HEK293 (cell line): Measurements from ENCODE around the gene VPS4A.

ENCODE experiments used
- EGR2 ChIP-seq: fragments of 450-650 bp; formaldehyde crosslinking; IDR thresholded peaks from 2 replicates; pipeline ENCODE4 v1.5.1; 2016; ENCODE audit warnings: low read depth, missing biosample characterization, missing genetic modification characterization
- MZF1 ChIP-seq: fragments of 450-650 bp; formaldehyde crosslinking; IDR thresholded peaks from 2 replicates; pipeline ENCODE4 v1.5.1; 2017; ENCODE audit warnings: missing biosample characterization, missing genetic modification characterization, borderline replicate concordance
- REST ChIP-seq: fragments of 450-650 bp; formaldehyde crosslinking; IDR thresholded peaks from 2 replicates; pipeline ENCODE4 v1.5.1; 2016; ENCODE audit warnings: missing biosample characterization, missing genetic modification characterization
- ZNF121 ChIP-seq: fragments of 450-650 bp; formaldehyde crosslinking; IDR thresholded peaks from 2 replicates; pipeline ENCODE4 v1.5.1; 2016; ENCODE audit warnings: missing biosample characterization, missing genetic modification characterization
- ZNF132 ChIP-seq: fragments of 450-650 bp; formaldehyde crosslinking; IDR thresholded peaks from 2 replicates; pipeline ENCODE4 v1.5.1; 2017; ENCODE audit warnings: missing biosample characterization, missing genetic modification characterization, borderline replicate concordance
- ZNF248 ChIP-seq: fragments of 450-650 bp; formaldehyde crosslinking; IDR thresholded peaks from 2 replicates; pipeline ENCODE4 v1.5.1; 2017; ENCODE audit warnings: missing biosample characterization, missing genetic modification characterization
- TF ChIP-seq, protein P1 (sequence below): fragments of 450-650 bp; formaldehyde crosslinking; IDR thresholded peaks from 2 replicates; pipeline ENCODE4 v1.5.1; 2016; ENCODE audit warnings: missing biosample characterization, missing genetic modification characterization
- TF ChIP-seq, protein P2 (sequence below): sonication (generic); formaldehyde crosslinking; IDR thresholded peaks from 2 replicates; pipeline ENCODE4 v1.8.1; 2022; ENCODE audit warnings: mild to moderate bottlenecking, moderate library complexity, missing genetic modification reagents
- TF ChIP-seq, protein P3 (sequence below): fragments of 450-650 bp; IDR thresholded peaks from 2 replicates; pipeline ENCODE4 v1.5.1; 2018; ENCODE audit warnings: missing biosample characterization, missing genetic modification characterization

GRCh38 chr16:69327585-69328310, 16.6 kb downstream of the VPS4A start:
- TF ChIP-seq EGR2 (tag by site-specific recombination) (no peak), MZF1 (no peak), ZNF121 (tag by site-specific recombination) (peak; percentile 93), ZNF132 (no peak), ZNF248 (tag by site-specific recombination) (no peak), REST (no peak)
- TF ChIP-seq, protein P1, sequence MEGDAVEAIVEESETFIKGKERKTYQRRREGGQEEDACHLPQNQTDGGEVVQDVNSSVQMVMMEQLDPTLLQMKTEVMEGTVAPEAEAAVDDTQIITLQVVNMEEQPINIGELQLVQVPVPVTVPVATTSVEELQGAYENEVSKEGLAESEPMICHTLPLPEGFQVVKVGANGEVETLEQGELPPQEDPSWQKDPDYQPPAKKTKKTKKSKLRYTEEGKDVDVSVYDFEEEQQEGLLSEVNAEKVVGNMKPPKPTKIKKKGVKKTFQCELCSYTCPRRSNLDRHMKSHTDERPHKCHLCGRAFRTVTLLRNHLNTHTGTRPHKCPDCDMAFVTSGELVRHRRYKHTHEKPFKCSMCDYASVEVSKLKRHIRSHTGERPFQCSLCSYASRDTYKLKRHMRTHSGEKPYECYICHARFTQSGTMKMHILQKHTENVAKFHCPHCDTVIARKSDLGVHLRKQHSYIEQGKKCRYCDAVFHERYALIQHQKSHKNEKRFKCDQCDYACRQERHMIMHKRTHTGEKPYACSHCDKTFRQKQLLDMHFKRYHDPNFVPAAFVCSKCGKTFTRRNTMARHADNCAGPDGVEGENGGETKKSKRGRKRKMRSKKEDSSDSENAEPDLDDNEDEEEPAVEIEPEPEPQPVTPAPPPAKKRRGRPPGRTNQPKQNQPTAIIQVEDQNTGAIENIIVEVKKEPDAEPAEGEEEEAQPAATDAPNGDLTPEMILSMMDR = no peak
- TF ChIP-seq, protein P2, sequence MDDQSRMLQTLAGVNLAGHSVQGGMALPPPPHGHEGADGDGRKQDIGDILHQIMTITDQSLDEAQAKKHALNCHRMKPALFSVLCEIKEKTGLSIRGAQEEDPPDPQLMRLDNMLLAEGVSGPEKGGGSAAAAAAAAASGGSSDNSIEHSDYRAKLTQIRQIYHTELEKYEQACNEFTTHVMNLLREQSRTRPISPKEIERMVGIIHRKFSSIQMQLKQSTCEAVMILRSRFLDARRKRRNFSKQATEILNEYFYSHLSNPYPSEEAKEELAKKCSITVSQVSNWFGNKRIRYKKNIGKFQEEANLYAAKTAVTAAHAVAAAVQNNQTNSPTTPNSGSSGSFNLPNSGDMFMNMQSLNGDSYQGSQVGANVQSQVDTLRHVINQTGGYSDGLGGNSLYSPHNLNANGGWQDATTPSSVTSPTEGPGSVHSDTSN (CRISPR knock-in tag) = no peak
- TF ChIP-seq, protein P3, sequence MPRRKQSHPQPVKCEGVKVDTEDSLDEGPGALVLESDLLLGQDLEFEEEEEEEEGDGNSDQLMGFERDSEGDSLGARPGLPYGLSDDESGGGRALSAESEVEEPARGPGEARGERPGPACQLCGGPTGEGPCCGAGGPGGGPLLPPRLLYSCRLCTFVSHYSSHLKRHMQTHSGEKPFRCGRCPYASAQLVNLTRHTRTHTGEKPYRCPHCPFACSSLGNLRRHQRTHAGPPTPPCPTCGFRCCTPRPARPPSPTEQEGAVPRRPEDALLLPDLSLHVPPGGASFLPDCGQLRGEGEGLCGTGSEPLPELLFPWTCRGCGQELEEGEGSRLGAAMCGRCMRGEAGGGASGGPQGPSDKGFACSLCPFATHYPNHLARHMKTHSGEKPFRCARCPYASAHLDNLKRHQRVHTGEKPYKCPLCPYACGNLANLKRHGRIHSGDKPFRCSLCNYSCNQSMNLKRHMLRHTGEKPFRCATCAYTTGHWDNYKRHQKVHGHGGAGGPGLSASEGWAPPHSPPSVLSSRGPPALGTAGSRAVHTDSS (tag by site-specific recombination) = no peak
